Measurements from ENCODE around the gene NWD2.

The NWD2 gene

GRCh38 chr4:37421614-37422013 lies 177.1 kb downstream of the NWD2 start:
- Histone ChIP-seq H3K4me3 (ENCODE audit: low read length) (no peak overlapping the region), H3K4me2 (ENCODE audit: low read depth, low read length) (no peak overlapping the region), H3K9me3 (replicated peaks; ENCODE audit: insufficient read depth, low read length) (no peaks in the 10 kb centered on the region), H3K4me1 (ENCODE audit: low read length) (no peaks in the 10 kb centered on the region), H2AFZ (ENCODE audit: low read length) (no peak overlapping the region), H4K20me1 (ENCODE audit: insufficient read depth, low read length) (no peaks in the 10 kb centered on the region), H3K9me2 (replicated peaks; ENCODE audit: insufficient read depth, low read length) (no peaks in the 10 kb centered on the region), H3K27ac (ENCODE audit: low read length) (no peak overlapping the region), H3K9ac (ENCODE audit: low read length) (no peak overlapping the region), H3K36me3 (replicated peaks; ENCODE audit: insufficient read depth, low read length) (no peaks in the 10 kb centered on the region), H3K79me2 (ENCODE audit: low read length) (no peaks in the 10 kb centered on the region), H3F3A (ENCODE audit: insufficient read depth, low read length) (no peaks in the 10 kb centered on the region), H3K27me3 (replicated peaks; ENCODE audit: insufficient read depth, low read length) (no peaks in the 10 kb centered on the region)
- no peak for TF ChIP-seq EZH2phosphoT487 (IDR thresholded peaks at IDR 0.05; ENCODE audit: low read length)
- DNase-seq = no peak

GRCh38 chr4:37422102-37422501 lies 177.6 kb downstream of the NWD2 start:
- Histone ChIP-seq H3F3A (ENCODE audit: insufficient read depth, low read length) (no peaks in the 10 kb centered on the region), H3K9me2 (replicated peaks; ENCODE audit: insufficient read depth, low read length) (no peaks in the 10 kb centered on the region), H3K4me3 (ENCODE audit: low read length) (no peak overlapping the region), H3K4me2 (ENCODE audit: low read depth, low read length) (no peak overlapping the region), H3K27me3 (replicated peaks; ENCODE audit: insufficient read depth, low read length) (no peaks in the 10 kb centered on the region), H3K9me3 (replicated peaks; ENCODE audit: insufficient read depth, low read length) (no peaks in the 10 kb centered on the region), H2AFZ (ENCODE audit: low read length) (no peak overlapping the region), H3K27ac (ENCODE audit: low read length) (no peak overlapping the region), H3K4me1 (ENCODE audit: low read length) (no peaks in the 10 kb centered on the region), H3K9ac (ENCODE audit: low read length) (no peak overlapping the region), H4K20me1 (ENCODE audit: insufficient read depth, low read length) (no peaks in the 10 kb centered on the region), H3K79me2 (ENCODE audit: low read length) (no peaks in the 10 kb centered on the region), H3K36me3 (replicated peaks; ENCODE audit: insufficient read depth, low read length) (no peaks in the 10 kb centered on the region)
- DNase-seq = no peak
- no peak for TF ChIP-seq EZH2phosphoT487 (IDR thresholded peaks at IDR 0.05; ENCODE audit: low read length)
- TF ChIP-seq EZH2 (optimal IDR thresholded peaks at IDR 0.05; ENCODE audit: low read depth, low read length) = no peak
- TF ChIP-seq CTCF (IDR thresholded peaks at IDR 0.05; ENCODE audit: low read length) = no peak

- TF ChIP-seq EZH2phosphoT487 (IDR thresholded peaks at IDR 0.05; ENCODE audit: low read length) (no peak), CTCF (IDR thresholded peaks at IDR 0.05; ENCODE audit: low read length) (no peak), EZH2 (optimal IDR thresholded peaks at IDR 0.05; ENCODE audit: low read depth, low read length) (no peak)
- Histone ChIP-seq H3K27me3 (replicated peaks; ENCODE audit: insufficient read depth, low read length) (no peaks in the 10 kb centered on the region), H3K36me3 (replicated peaks; ENCODE audit: insufficient read depth, low read length) (no peaks in the 10 kb centered on the region), H3K4me2 (ENCODE audit: low read depth, low read length) (no peak overlapping the region), H3F3A (ENCODE audit: insufficient read depth, low read length) (no peaks in the 10 kb centered on the region), H3K4me1 (ENCODE audit: low read length) (no peaks in the 10 kb centered on the region), H3K9ac (ENCODE audit: low read length) (no peak overlapping the region), H2AFZ (ENCODE audit: low read length) (no peak overlapping the region), H3K4me3 (ENCODE audit: low read length) (no peak overlapping the region), H3K79me2 (ENCODE audit: low read length) (no peaks in the 10 kb centered on the region), H3K9me2 (replicated peaks; ENCODE audit: insufficient read depth, low read length) (no peaks in the 10 kb centered on the region), H4K20me1 (ENCODE audit: insufficient read depth, low read length) (no peaks in the 10 kb centered on the region), H3K27ac (ENCODE audit: low read length) (no peak overlapping the region), H3K9me3 (replicated peaks; ENCODE audit: insufficient read depth, low read length) (no peaks in the 10 kb centered on the region)
- DNase-seq = no peak
Observed at GRCh38 chr4:37422638-37423037, 178.1 kb downstream of the NWD2 start.

- TF ChIP-seq EZH2 (optimal IDR thresholded peaks at IDR 0.05; ENCODE audit: low read depth, low read length) = no peak
- no peak for TF ChIP-seq EZH2phosphoT487 (IDR thresholded peaks at IDR 0.05; ENCODE audit: low read length)
- no peak for TF ChIP-seq CTCF (IDR thresholded peaks at IDR 0.05; ENCODE audit: low read length)
- no peaks in the 10 kb centered on the region for H3K27me3 ChIP-seq (replicated peaks; ENCODE audit: insufficient read depth, low read length)
Observed at GRCh38 chr4:37423310-37423709, 178.8 kb downstream of the NWD2 start.

More at GRCh38 chr4:37423310-37423709, 178.8 kb downstream of the NWD2 start:
- no peak overlapping the region for H3K9ac ChIP-seq (ENCODE audit: low read length)
- H3K4me2 ChIP-seq (ENCODE audit: low read depth, low read length) = no peak overlapping the region
- no peaks in the 10 kb centered on the region for H3K36me3 ChIP-seq (replicated peaks; ENCODE audit: insufficient read depth, low read length)
- no peaks in the 10 kb centered on the region for H3K9me2 ChIP-seq (replicated peaks; ENCODE audit: insufficient read depth, low read length)
- H2AFZ ChIP-seq (ENCODE audit: low read length) = no peak overlapping the region
- H3F3A ChIP-seq (ENCODE audit: insufficient read depth, low read length) = no peaks in the 10 kb centered on the region
- H3K4me1 ChIP-seq (ENCODE audit: low read length) = no peaks in the 10 kb centered on the region
- no peaks in the 10 kb centered on the region for H4K20me1 ChIP-seq (ENCODE audit: insufficient read depth, low read length)
- H3K4me3 ChIP-seq (ENCODE audit: low read length) = no peak overlapping the region
- no peaks in the 10 kb centered on the region for H3K79me2 ChIP-seq (ENCODE audit: low read length)
- DNase-seq = no peak
- no peak overlapping the region for H3K27ac ChIP-seq (ENCODE audit: low read length)
- H3K9me3 ChIP-seq (replicated peaks; ENCODE audit: insufficient read depth, low read length) = no peaks in the 10 kb centered on the region
